Measurements from ENCODE around the gene LIMS2.

Gene LIMS2

GRCh38 chr2:127715778-127716449, 40.6 kb upstream of the LIMS2 start:
- Histone ChIP-seq H3K9me3 (ENCODE audit: insufficient read depth, low read length) (no peaks in the 10 kb centered on the region), H3K4me3 (ENCODE audit: insufficient read length, low read depth) (no peak overlapping the region), H3K9ac (ENCODE audit: insufficient read length, low read depth) (no peak overlapping the region), H3K4me1 (ENCODE audit: insufficient read depth, insufficient read length) (peaks cover 4% of the 10 kb centered on the region), H3K27me3 (ENCODE audit: insufficient read depth, insufficient read length) (no peaks in the 10 kb centered on the region), H3K36me3 (ENCODE audit: insufficient read depth, insufficient read length, low read length) (peaks cover 73% of the 10 kb centered on the region)
- DNase-seq (ENCODE audit: low read depth, low spot score), result no peak
- TF ChIP-seq YY1 (IDR thresholded peaks at IDR 0.05; ENCODE audit: insufficient read depth, insufficient read length) (no peak), SUZ12 (IDR thresholded peaks at IDR 0.05; ENCODE audit: extremely low read depth, insufficient read depth, insufficient read length) (no peak), ZNF274 (IDR thresholded peaks at IDR 0.05; ENCODE audit: low read depth, low read length) (no peak)

GRCh38 chr2:127713562-127713961, 38.2 kb upstream of the LIMS2 start:
- no peaks in the 10 kb centered on the region for H3K27me3 ChIP-seq (ENCODE audit: insufficient read depth, insufficient read length)
- H3K36me3 ChIP-seq (ENCODE audit: insufficient read depth, insufficient read length, low read length), result peaks cover 73% of the 10 kb centered on the region
- no peak for DNase-seq (ENCODE audit: low read depth, low spot score)
- TF ChIP-seq YY1 (IDR thresholded peaks at IDR 0.05; ENCODE audit: insufficient read depth, insufficient read length) (no peak), SUZ12 (IDR thresholded peaks at IDR 0.05; ENCODE audit: extremely low read depth, insufficient read depth, insufficient read length) (no peak), ZNF274 (IDR thresholded peaks at IDR 0.05; ENCODE audit: low read depth, low read length) (no peak)
- H3K4me1 ChIP-seq (ENCODE audit: insufficient read depth, insufficient read length), result peaks cover 4% of the 10 kb centered on the region
- H3K9ac ChIP-seq (ENCODE audit: insufficient read length, low read depth), result no peak overlapping the region
- H3K9me3 ChIP-seq (ENCODE audit: insufficient read depth, low read length), result no peaks in the 10 kb centered on the region
- H3K4me3 ChIP-seq (ENCODE audit: insufficient read length, low read depth), result no peak overlapping the region

GRCh38 chr2:127712999-127713398, 37.7 kb upstream of the LIMS2 start:
- DNase-seq (ENCODE audit: low read depth, low spot score), result no peak
- Histone ChIP-seq H3K4me3 (ENCODE audit: insufficient read length, low read depth) (no peak overlapping the region), H3K4me1 (ENCODE audit: insufficient read depth, insufficient read length) (peaks cover 6% of the 10 kb centered on the region), H3K9ac (ENCODE audit: insufficient read length, low read depth) (no peak overlapping the region), H3K36me3 (ENCODE audit: insufficient read depth, insufficient read length, low read length) (peaks cover 73% of the 10 kb centered on the region), H3K9me3 (ENCODE audit: insufficient read depth, low read length) (no peaks in the 10 kb centered on the region), H3K27me3 (ENCODE audit: insufficient read depth, insufficient read length) (no peaks in the 10 kb centered on the region)
- TF ChIP-seq ZNF274 (IDR thresholded peaks at IDR 0.05; ENCODE audit: low read depth, low read length), result no peak
- TF ChIP-seq YY1 (IDR thresholded peaks at IDR 0.05; ENCODE audit: insufficient read depth, insufficient read length), result no peak
- TF ChIP-seq SUZ12 (IDR thresholded peaks at IDR 0.05; ENCODE audit: extremely low read depth, insufficient read depth, insufficient read length), result no peak

- Histone ChIP-seq H3K9ac (ENCODE audit: insufficient read length, low read depth) (no peak overlapping the region), H3K9me3 (ENCODE audit: insufficient read depth, low read length) (no peaks in the 10 kb centered on the region), H3K27me3 (ENCODE audit: insufficient read depth, insufficient read length) (no peaks in the 10 kb centered on the region), H3K4me1 (ENCODE audit: insufficient read depth, insufficient read length) (peaks cover 2% of the 10 kb centered on the region), H3K4me3 (ENCODE audit: insufficient read length, low read depth) (no peak overlapping the region), H3K36me3 (ENCODE audit: insufficient read depth, insufficient read length, low read length) (peaks cover 87% of the 10 kb centered on the region)
- DNase-seq (ENCODE audit: low read depth, low spot score), result no peak
- TF ChIP-seq YY1 (IDR thresholded peaks at IDR 0.05; ENCODE audit: insufficient read depth, insufficient read length), result no peak
- no peak for TF ChIP-seq ZNF274 (IDR thresholded peaks at IDR 0.05; ENCODE audit: low read depth, low read length)
- no peak for TF ChIP-seq SUZ12 (IDR thresholded peaks at IDR 0.05; ENCODE audit: extremely low read depth, insufficient read depth, insufficient read length)
These were observed 34.0 kb upstream of the LIMS2 start for GRCh38 chr2:127709336-127709735.

GRCh38 chr2:127707890-127708648, 32.7 kb upstream of the LIMS2 start:
- peaks cover 5% of the 10 kb centered on the region for H3K4me1 ChIP-seq (ENCODE audit: insufficient read depth, insufficient read length)
- H3K9ac ChIP-seq (ENCODE audit: insufficient read length, low read depth), result no peak overlapping the region
- no peak overlapping the region for H3K4me3 ChIP-seq (ENCODE audit: insufficient read length, low read depth)
- H3K27me3 ChIP-seq (ENCODE audit: insufficient read depth, insufficient read length), result no peaks in the 10 kb centered on the region
- H3K9me3 ChIP-seq (ENCODE audit: insufficient read depth, low read length), result no peaks in the 10 kb centered on the region
- DNase-seq (ENCODE audit: low read depth, low spot score), result no peak
- peaks cover 86% of the 10 kb centered on the region for H3K36me3 ChIP-seq (ENCODE audit: insufficient read depth, insufficient read length, low read length)
- TF ChIP-seq ZNF274 (IDR thresholded peaks at IDR 0.05; ENCODE audit: low read depth, low read length) (no peak), YY1 (IDR thresholded peaks at IDR 0.05; ENCODE audit: insufficient read depth, insufficient read length) (no peak), SUZ12 (IDR thresholded peaks at IDR 0.05; ENCODE audit: extremely low read depth, insufficient read depth, insufficient read length) (no peak)

GRCh38 chr2:127706215-127706990, 31.1 kb upstream of the LIMS2 start:
- H3K36me3 ChIP-seq (ENCODE audit: insufficient read depth, insufficient read length, low read length), result peaks cover 79% of the 10 kb centered on the region
- no peaks in the 10 kb centered on the region for H3K9me3 ChIP-seq (ENCODE audit: insufficient read depth, low read length)
- H3K4me1 ChIP-seq (ENCODE audit: insufficient read depth, insufficient read length), result peaks cover 6% of the 10 kb centered on the region
- TF ChIP-seq YY1 (IDR thresholded peaks at IDR 0.05; ENCODE audit: insufficient read depth, insufficient read length) (no peak), ZNF274 (IDR thresholded peaks at IDR 0.05; ENCODE audit: low read depth, low read length) (no peak), SUZ12 (IDR thresholded peaks at IDR 0.05; ENCODE audit: extremely low read depth, insufficient read depth, insufficient read length) (no peak)
- no peak overlapping the region for H3K4me3 ChIP-seq (ENCODE audit: insufficient read length, low read depth)
- H3K9ac ChIP-seq (ENCODE audit: insufficient read length, low read depth), result no peak overlapping the region
- no peak for DNase-seq (ENCODE audit: low read depth, low spot score)
- H3K27me3 ChIP-seq (ENCODE audit: insufficient read depth, insufficient read length), result no peaks in the 10 kb centered on the region

Data from NT2/D1 (cell line).